K562 (cell line): ENCODE data around the gene PIAS3. TPM values are rescaled to one million over a fixed set of nuclear protein-coding genes. Genes with fewer than 3 reads are reported as not detected.

Source experiments
- ATAC-seq: fragments of 200-7000 bp; cut with Tn5 transposase; 3 replicates; pipeline ENCODE4 v1.9.1; 2020; ENCODE audit warnings: moderate library complexity
- BruUV-seq: library from RNA; stranded (reverse); fragments of 400-500 nt; replicated peaks from 2 replicates; lab custom pipeline; 2021; lab: Mats Ljungman, UMichigan
- CTCF ChIA-PET: fragments of 300-600 bp; formaldehyde crosslinking; extraction: SDS; loops from one replicate; lab custom pipeline; 2021; ENCODE audit warnings: low intra/inter-chr PET ratio; lab: Yijun Ruan, JAX
- POLR2A ChIA-PET: fragments of 300-600, 350-650 bp; sonication (Branson Sonifier 250); formaldehyde crosslinking; extraction: SDS; loops from one replicate; lab custom pipeline; 2021; ENCODE audit warnings: antibody characterized with exemption, inconsistent platforms; lab: Yijun Ruan, JAX
- DNase-seq, 4 experiments: peaks; one replicate each; pipeline versions ENCODE4 v3.0.0 to v3.0.0-alpha.2; 2011 to 2018; ENCODE audit warnings: low spot score in 3 of 4, mixed read lengths in 3 of 4; ENCODE audit errors: extremely low read depth in 1 of 4
- FAIRE-seq: peaks from 2 replicates; lab custom pipeline; 2011; peaks lifted over from hg19 to GRCh38; lab: Jason Lieb, UNC
- H2AFZ ChIP-seq: 2 replicates; pipeline ENCODE4 v1.6.0; 2011; ENCODE audit warnings: low read depth, low read length, control low read depth, inconsistent platforms
- H3K27ac ChIP-seq: fragments of 200-600 bp; 3 replicates; pipeline ENCODE4 v1.8.0; 2011; ENCODE audit warnings: low read depth, mild to moderate bottlenecking, control low read depth, inconsistent platforms, low read length, moderate library complexity, mixed read lengths; ENCODE audit errors: extremely low read depth
- H3K27me3 ChIP-seq, 2 experiments: fragments of 300-600 bp in 1 of 2; 2 replicates in 1 of 2; 3 replicates in 1 of 2; pipeline versions ENCODE4 v1.6.0 to v1.8.0; 2011; ENCODE audit warnings: inconsistent platforms in 2 of 2, low read length in 2 of 2, mild to moderate bottlenecking in 1 of 2, mixed read lengths in 1 of 2, moderate library complexity in 1 of 2; ENCODE audit not compliant: control insufficient read depth in 2 of 2, insufficient read depth in 2 of 2
- H3K36me3 ChIP-seq: fragments of 300-600 bp; 3 replicates; pipeline ENCODE4 v1.8.0; 2011; ENCODE audit warnings: mild to moderate bottlenecking, low read length, inconsistent platforms; ENCODE audit not compliant: control insufficient read depth, insufficient read depth
- H3K4me1 ChIP-seq, 2 experiments: fragments of 200-600 bp in 1 of 2; replicated peaks in 1 of 2; 2 replicates in 1 of 2; 3 replicates in 1 of 2; pipeline versions ENCODE4 v1.5.1 to v1.8.0; 2011; ENCODE audit warnings: inconsistent platforms in 2 of 2, low read length in 2 of 2, mild to moderate bottlenecking in 1 of 2, mixed read lengths in 1 of 2, moderate library complexity in 1 of 2; ENCODE audit not compliant: control insufficient read depth in 2 of 2, insufficient read depth in 2 of 2
- H3K4me2 ChIP-seq: 2 replicates; pipeline ENCODE4 v1.6.1; 2011; ENCODE audit warnings: low read length, control low read depth, inconsistent platforms, mixed read lengths; ENCODE audit not compliant: insufficient read depth
- H3K4me3 ChIP-seq: fragments of 200-600 bp; sonication (generic), shearing (Covaris generic); 2 replicates; pipeline ENCODE4 v1.5.1; 2016; ENCODE audit warnings: control low read depth, inconsistent platforms
- H3K79me2 ChIP-seq: fragments of 200-600 bp; 3 replicates; pipeline ENCODE4 v1.8.0; 2011; ENCODE audit warnings: low read length, inconsistent platforms; ENCODE audit not compliant: control insufficient read depth, insufficient read depth
- H3K9ac ChIP-seq, 2 experiments: 2 replicates each; pipeline versions ENCODE4 v1.6.0 to v1.6.1; 2011; ENCODE audit warnings: low read depth in 2 of 2, low read length in 2 of 2, control low read depth in 1 of 2, inconsistent platforms in 1 of 2, mild to moderate bottlenecking in 1 of 2, mixed read lengths in 1 of 2; ENCODE audit not compliant: insufficient read depth in 1 of 2
- H3K9me1 ChIP-seq: one replicate; pipeline ENCODE4 v1.6.0; 2011; ENCODE audit warnings: inconsistent platforms, mild to moderate bottlenecking, low read length, moderate library complexity; ENCODE audit not compliant: control insufficient read depth, insufficient read depth
- H3K9me3 ChIP-seq: replicated peaks from 2 replicates; pipeline ENCODE4 v1.5.1; 2011; ENCODE audit warnings: low read depth, low read length, inconsistent platforms; ENCODE audit not compliant: control insufficient read depth, insufficient read depth
- H4K20me1 ChIP-seq: replicated peaks from 2 replicates; pipeline ENCODE4 v1.6.1; 2011; ENCODE audit warnings: low read length, inconsistent platforms, mixed read lengths; ENCODE audit not compliant: control insufficient read depth, insufficient read depth
- HEY1 ChIP-seq: fragments of 250-450 bp; sonication (Bioruptor Pico); IDR thresholded peaks from 2 replicates; pipeline ENCODE4 v1.5.0; 2020; ENCODE audit warnings: mild to moderate bottlenecking, moderate library complexity, borderline replicate concordance
- HMG20A ChIP-seq: fragments of 450-650 bp; formaldehyde crosslinking; conservative IDR thresholded peaks from 2 replicates; pipeline ENCODE4 v1.4.0; 2020; ENCODE audit warnings: mild to moderate bottlenecking, mixed read lengths
- MCM2 ChIP-seq: fragments of 450-650 bp; IDR thresholded peaks from 2 replicates; pipeline ENCODE4 v1.6.1; 2017; ENCODE audit warnings: low read depth, mild to moderate bottlenecking
- PML ChIP-seq: IDR thresholded peaks from 2 replicates; pipeline ENCODE4 v1.6.1; 2012; ENCODE audit warnings: low read length, inconsistent platforms
- SMARCE1 ChIP-seq: fragments of 450-650 bp; IDR thresholded peaks from 2 replicates; pipeline ENCODE4 v1.7.1; 2016; ENCODE audit warnings: mild to moderate bottlenecking
- ZBTB17 ChIP-seq: fragments of 450-650 bp; formaldehyde crosslinking; IDR thresholded peaks from 2 replicates; pipeline ENCODE4 v1.4.0; 2020; ENCODE audit warnings: mild to moderate bottlenecking
- ZNF184 ChIP-seq: sonication (generic); formaldehyde crosslinking; IDR thresholded peaks from 2 replicates; pipeline ENCODE4 v1.5.0; 2020; ENCODE audit warnings: missing genetic modification reagents
- ZNF778 ChIP-seq: fragments of 450-650 bp; formaldehyde crosslinking; IDR thresholded peaks from 2 replicates; pipeline ENCODE4 v1.4.0; 2020; ENCODE audit warnings: mild to moderate bottlenecking, moderate library complexity
- WGBS: fragments of 100-300 bp; shearing (Covaris generic); methylation state at CpG from one replicate; pipeline ENCODE4 v1.1.6; 2016; ENCODE audit warnings: low coverage, mixed read lengths; ENCODE audit not compliant: insufficient coverage; ENCODE audit errors: missing lambda C conversion rate; 5-methylcytosine and 5-hydroxymethylcytosine counted together
- in situ Hi-C: fragments of 300-500 bp; cut with MboI; formaldehyde crosslinking; loops from 4 replicates; pipeline ENCODE4 v1.15.0; 2018; ENCODE audit warnings: inconsistent platforms, mixed read lengths
- intact Hi-C: fragments of 100-400 bp; cut with micrococcal nuclease; formaldehyde crosslinking; loops from 2 replicates; pipeline ENCODE4 v1.14.2; 2022
- polyA plus RNA-seq, 8 experiments: library from polyadenylated mRNA; depleted of rRNA in 4 of 8; stranded (reverse) in 5 of 8; unstranded in 3 of 8; fragments of >200 nt; fragmentation: Nextera tagmentation in 2 of 8; fragmentation: Illumina TruSeq in 1 of 8; extraction: Ambion mirVana in 2 of 8; extraction: Trizol in 1 of 8; gene quantifications; 2 replicates each; pipeline versions ENCODE4 v1.2.1 to v1.2.3, GENCODE V29; 2011 to 2014; ENCODE audit warnings: inconsistent platforms in 1 of 8, missing spikeins in 1 of 8
- total RNA-seq, 7 experiments: library from RNA; depleted of rRNA in 6 of 7; stranded (reverse); fragments of >200 nt in 6 of 7; fragmentation: Illumina TruSeq in 2 of 7; extraction: Trizol in 2 of 7; gene quantifications; 2 replicates each; pipeline versions ENCODE4 v1.2.1 to v1.2.3, GENCODE V29; 2011 to 2021; ENCODE audit warnings: low replicate concordance in 1 of 7
- TF ChIP-seq, protein P1 (sequence below): sonication (generic); formaldehyde crosslinking; IDR thresholded peaks from 2 replicates; pipeline ENCODE4 v1.8.1; 2023; ENCODE audit warnings: mild to moderate bottlenecking, missing genetic modification reagents

The PIAS3 gene
- total and polyA plus RNA-seq, 9 of the 15 experiments (the other 6 are each of a cell fraction or from before 2014, with no cell fraction given) = 1.1 to 25.6 (median 7.9) TPM

DNA sequence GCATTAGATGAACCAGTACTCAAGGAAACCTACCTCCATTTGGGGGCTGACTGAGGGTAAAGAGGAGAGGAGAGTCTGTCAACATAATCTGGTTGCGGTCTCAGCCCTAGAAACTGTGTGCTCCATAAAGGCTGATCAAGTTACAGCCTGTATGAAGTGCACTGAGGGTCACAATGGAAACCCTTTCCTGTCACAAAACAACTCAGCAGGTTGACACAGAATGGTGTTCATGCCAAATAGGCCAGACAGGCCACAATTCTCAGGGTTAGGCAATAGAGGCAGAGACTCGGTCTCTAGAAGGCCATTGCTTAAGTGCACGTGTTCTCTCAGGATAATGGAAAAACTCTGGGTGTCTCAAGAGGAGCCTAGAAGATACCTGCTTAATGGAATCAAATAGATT lies 30.8 kb upstream of the PIAS3 start:
- H3K4me3 ChIP-seq = no peak overlapping the region
- H3K9me1 ChIP-seq = no peaks in the 10 kb centered on the region
- no peak overlapping the region for H3K9ac ChIP-seq
- FAIRE-seq = no peak
- H3K9me3 ChIP-seq = no peaks in the 10 kb centered on the region
- H3K4me2 ChIP-seq = no peak overlapping the region
- BruUV-seq = no TSS peak
- DNase-seq = no peak
- ATAC-seq = no peak
- POLR2A ChIA-PET = interaction anchor here (0.6 kb wide), 1 partner anchor 63 kb away, joined by 3 read pairs; no protein-coding TSS in a partner anchor
- H3K4me1 ChIP-seq = peaks cover 28 to 29% of the 10 kb centered on the region in 2 experiments
- H3K79me2 ChIP-seq = no peaks in the 10 kb centered on the region
- H3K27ac ChIP-seq = no peak overlapping the region
- intact Hi-C loops (no loop called here), in situ Hi-C loops (no loop called here)
- H3K36me3 ChIP-seq = no peaks in the 10 kb centered on the region
- CTCF ChIA-PET = interaction anchor here (0.6 kb wide), 1 partner anchor 117 kb away, joined by 4 read pairs; no protein-coding TSS in a partner anchor
- H2AFZ ChIP-seq = no peak overlapping the region
- 84% methylated on average over 3 of the region's 3 CpGs for WGBS
- TF ChIP-seq PML = no peak
- TF ChIP-seq ZNF778 (CRISPR knock-in tag) = no peak
- no peak for TF ChIP-seq HEY1 (CRISPR knock-in tag)
- TF ChIP-seq ZNF184 (CRISPR knock-in tag) = no peak
- TF ChIP-seq, protein P1, sequence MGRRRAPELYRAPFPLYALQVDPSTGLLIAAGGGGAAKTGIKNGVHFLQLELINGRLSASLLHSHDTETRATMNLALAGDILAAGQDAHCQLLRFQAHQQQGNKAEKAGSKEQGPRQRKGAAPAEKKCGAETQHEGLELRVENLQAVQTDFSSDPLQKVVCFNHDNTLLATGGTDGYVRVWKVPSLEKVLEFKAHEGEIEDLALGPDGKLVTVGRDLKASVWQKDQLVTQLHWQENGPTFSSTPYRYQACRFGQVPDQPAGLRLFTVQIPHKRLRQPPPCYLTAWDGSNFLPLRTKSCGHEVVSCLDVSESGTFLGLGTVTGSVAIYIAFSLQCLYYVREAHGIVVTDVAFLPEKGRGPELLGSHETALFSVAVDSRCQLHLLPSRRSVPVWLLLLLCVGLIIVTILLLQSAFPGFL (CRISPR knock-in tag) = no peak
- TF ChIP-seq ZBTB17 (CRISPR knock-in tag) = no peak
- TF ChIP-seq SMARCE1 = no peak
- TF ChIP-seq HMG20A (CRISPR knock-in tag) = no peak
- TF ChIP-seq MCM2 = no peak
- H3K27me3 ChIP-seq = peaks cover 5 to 8% of the 10 kb centered on the region in 2 experiments; a peak in 4 of 5 replicates
- no peaks in the 10 kb centered on the region for H4K20me1 ChIP-seq
